Aorta (tissue), 5 donors: Measurements from ENCODE around the gene CYTL1. TPM values are rescaled to one million over a fixed set of nuclear protein-coding genes. Genes with fewer than 3 reads are reported as not detected.
"Not testable (repeated sequence)": the region's sequence is repeated elsewhere in the genome, so short reads cannot be mapped to it uniquely, and the experiment has no call there.

Experiments
- ATAC-seq: fragments of 200-7000 bp; cut with Tn5 transposase; one replicate; pipeline ENCODE4 v1.9.1; 2022; ENCODE audit warnings: moderate library complexity; ENCODE audit not compliant: low FRiP score
- DNase-seq, 2 donors: peaks; one replicate each; pipeline ENCODE4 v3.0.0-alpha.2; 2020
- H3K27ac ChIP-seq, 2 donors: one replicate each; pipeline ENCODE4 v1.5.1; 2013; ENCODE audit warnings: low read length in 2 of 2, mild to moderate bottlenecking in 2 of 2, moderate library complexity in 2 of 2, control low read depth in 1 of 2, inconsistent platforms in 1 of 2, low read depth in 1 of 2
- H3K27me3 ChIP-seq, 2 donors: one replicate each; pipeline ENCODE4 v1.6.1; 2013; ENCODE audit warnings: control low read depth in 1 of 2, low read length in 1 of 2, mild to moderate bottlenecking in 1 of 2, moderate library complexity in 1 of 2; ENCODE audit not compliant: insufficient read depth in 2 of 2, control insufficient read depth in 1 of 2
- H3K36me3 ChIP-seq, 2 donors: one replicate each; pipeline ENCODE4 v1.6.1; 2013; ENCODE audit warnings: control low read depth in 1 of 2, low read length in 1 of 2, mild to moderate bottlenecking in 1 of 2; ENCODE audit not compliant: insufficient read depth in 2 of 2, control insufficient read depth in 1 of 2
- H3K4me1 ChIP-seq, 2 donors: one replicate each; pipeline ENCODE4 v1.6.1; 2013; ENCODE audit warnings: low read length in 2 of 2, control low read depth in 1 of 2, mild to moderate bottlenecking in 1 of 2, moderate library complexity in 1 of 2; ENCODE audit not compliant: insufficient read depth in 2 of 2, control insufficient read depth in 1 of 2
- H3K4me3 ChIP-seq, 2 donors: one replicate each; pipeline ENCODE4 v1.5.1; 2013; ENCODE audit warnings: low read length in 2 of 2, control low read depth in 1 of 2, mild to moderate bottlenecking in 1 of 2
- H3K9me3 ChIP-seq: one replicate; pipeline ENCODE4 v1.6.1; 2013; ENCODE audit warnings: mild to moderate bottlenecking, low read length; ENCODE audit not compliant: control insufficient read depth
- WGBS, 2 donors: extraction: QIAGEN DNeasy Blood & Tissue Kit; methylation state at CpG; one replicate each; pipeline ENCODE4 v1.1.7; 2013; 5-methylcytosine and 5-hydroxymethylcytosine counted together
- intact Hi-C, 2 donors: fragments of 100-400 bp; cut with DNase I; formaldehyde crosslinking; loops; one replicate each; pipeline versions ENCODE4 v1.14.2 to v1.15.0; 2022
- polyA plus RNA-seq, 2 donors: library from polyadenylated mRNA; stranded (reverse); fragments of 200-250 nt; gene quantifications; one replicate each; pipeline ENCODE4 v1.2.3, GENCODE V29; 2013
- total RNA-seq, 2 donors: library from RNA; stranded (reverse); fragmentation: NEBNext Ultra II Directional; extraction: Animal tissue kit (Norgen Biotek cat#: 25700); gene quantifications; one replicate each; pipeline ENCODE4 v1.2.1, GENCODE V29; 2021
- donor health status: healthy with polysubstance abuse.
- donor health status: Bipolar disorder and iron deficiency.
- donor health status: DM: no; HTN: no; CAD: no.
- donor health status: DM: no; HTN: no; CAD: no.
- donor health status: DM: yes; HTN: yes; CAD: no.

CYTL1 gene
- total and polyA plus RNA-seq, 4 donors = 4.3 to 73.5 (median 22.5) TPM

GRCh38 chr4:5003372-5003857, 15.8 kb downstream of the CYTL1 start:
- Histone ChIP-seq H3K27me3 (no peaks in the 10 kb centered on the region), H3K9me3 (no peaks in the 10 kb centered on the region), H3K4me3 (no peak overlapping the region), H3K4me1 (no peaks in the 10 kb centered on the region), H3K36me3 (no peaks in the 10 kb centered on the region), H3K27ac (no peak overlapping the region)
- DNase-seq (no peak), ATAC-seq (no peak)
- WGBS, 2 donors = 85 to 88% methylated on average over 9 of the region's 9 CpGs
- intact Hi-C loops = loop anchor here in 1 of 2 donors (10.0 kb wide), 1 partner anchor 141 kb away; no protein-coding TSS in a partner anchor

- WGBS, 2 donors = 88 to 89% methylated on average over 6 of the region's 6 CpGs
- not testable (repeated sequence) for ATAC-seq, H3K4me1 ChIP-seq, H3K36me3 ChIP-seq, DNase-seq, H3K4me3 ChIP-seq, H3K27ac ChIP-seq, H3K27me3 ChIP-seq, H3K9me3 ChIP-seq
- intact Hi-C loops = loop anchor here in 1 of 2 donors (10.0 kb wide), 1 partner anchor 143 kb away; no protein-coding TSS in a partner anchor
These were observed 17.6 kb downstream of the CYTL1 start for GRCh38 chr4:5001641-5002040.

- intact Hi-C loops, H3K4me3 ChIP-seq, H3K36me3 ChIP-seq, H3K27ac ChIP-seq, H3K9me3 ChIP-seq, H3K27me3 ChIP-seq, ATAC-seq, H3K4me1 ChIP-seq, DNase-seq: not testable (repeated sequence)
- WGBS, 2 donors = 88 to 92% methylated on average over 1 of the region's 1 CpG
These were observed 22.3 kb downstream of the CYTL1 start for GRCh38 chr4:4996935-4997334.

- Histone ChIP-seq H3K27me3 (no peaks in the 10 kb centered on the region), H3K9me3 (no peaks in the 10 kb centered on the region), H3K4me1 (no peaks in the 10 kb centered on the region), H3K36me3 (no peaks in the 10 kb centered on the region), H3K4me3 (no peak overlapping the region), H3K27ac (no peak overlapping the region)
- 74 to 80% methylated on average over 8 of the region's 8 CpGs for WGBS, 2 donors
- DNase-seq (no peak), ATAC-seq (peak; percentile 24)
- intact Hi-C loops = loop anchor here in 1 of 2 donors (2.0 kb wide), 1 partner anchor 147 kb away; no protein-coding TSS in a partner anchor
These were observed 23.4 kb downstream of the CYTL1 start for GRCh38 chr4:4995908-4996265.

GRCh38 chr4:4995103-4995907, 24.0 kb downstream of the CYTL1 start:
- H3K27me3 ChIP-seq = no peaks in the 10 kb centered on the region
- intact Hi-C loops = loop anchor here in 1 of 2 donors (2.0 kb wide), 1 partner anchor 147 kb away; no protein-coding TSS in a partner anchor
- H3K9me3 ChIP-seq = no peaks in the 10 kb centered on the region
- peak; percentile 85 to 90 for DNase-seq
- H3K27ac ChIP-seq = no peak overlapping the region
- no peaks in the 10 kb centered on the region for H3K4me1 ChIP-seq
- ATAC-seq = peak; percentile 68
- no peak overlapping the region for H3K4me3 ChIP-seq
- 33 to 37% methylated on average over 22 of the region's 22 CpGs for WGBS, 2 donors
- H3K36me3 ChIP-seq = no peaks in the 10 kb centered on the region

- no peak overlapping the region for H3K27ac ChIP-seq
- DNase-seq = no peak
- intact Hi-C loops = loop anchor here in 1 of 2 donors (2.0 to 5.0 kb wide), 2 partner anchors 137 to 148 kb away; partner anchors contain the start of gene MSX1
These were observed 24.8 kb downstream of the CYTL1 start for GRCh38 chr4:4994312-4995097.

GRCh38 chr4:4992833-4993232, 26.4 kb downstream of the CYTL1 start:
- Histone ChIP-seq H3K4me1 (no peaks in the 10 kb centered on the region), H3K4me3 (no peak overlapping the region), H3K9me3 (no peaks in the 10 kb centered on the region), H3K27me3 (no peaks in the 10 kb centered on the region), H3K36me3 (no peaks in the 10 kb centered on the region), H3K27ac (no peak overlapping the region)
- ATAC-seq (no peak), DNase-seq (no peak)
- WGBS, 2 donors = 97 to 99% methylated on average over 5 of the region's 5 CpGs
- intact Hi-C loops = loop anchor here in 1 of 2 donors (5.0 kb wide), 1 partner anchor 136 kb away; the partner anchor contains the start of gene MSX1

More at GRCh38 chr4:4994312-4995097, 24.8 kb downstream of the CYTL1 start:
- Histone ChIP-seq H3K9me3 (no peaks in the 10 kb centered on the region), H3K4me3 (no peak overlapping the region), H3K27me3 (no peaks in the 10 kb centered on the region), H3K36me3 (no peaks in the 10 kb centered on the region), H3K4me1 (no peaks in the 10 kb centered on the region)
- no peak for ATAC-seq
- WGBS, 2 donors = 68 to 71% methylated on average over 18 of the region's 18 CpGs

- DNase-seq = no peak
These were observed 27.6 kb downstream of the CYTL1 start for GRCh38 chr4:4991541-4992099.

More at GRCh38 chr4:4991541-4992099, 27.6 kb downstream of the CYTL1 start:
- Histone ChIP-seq H3K4me3 (no peak overlapping the region), H3K9me3 (no peaks in the 10 kb centered on the region), H3K4me1 (no peaks in the 10 kb centered on the region), H3K36me3 (no peaks in the 10 kb centered on the region), H3K27ac (peak overlapping the region in 1 of 2 donors; percentile 75), H3K27me3 (no peaks in the 10 kb centered on the region)
- WGBS, 2 donors = 59 to 79% methylated on average over 14 of the region's 14 CpGs
- peak; percentile 6 for ATAC-seq
- intact Hi-C loops = loop anchor here in 1 of 2 donors (5.0 kb wide), 1 partner anchor 134 kb away; the partner anchor contains the start of gene MSX1
